NCI-H1694 (cell line): ENCODE measurements around the gene RBM28.
A peak's percentile ranks its signal among the peaks of the same experiment; 100 is the strongest.

Experiments used
- DNase-seq: peaks from one replicate; lab custom pipeline; 2025; lab: John Stamatoyannopoulos, UW

Gene RBM28

DNA sequence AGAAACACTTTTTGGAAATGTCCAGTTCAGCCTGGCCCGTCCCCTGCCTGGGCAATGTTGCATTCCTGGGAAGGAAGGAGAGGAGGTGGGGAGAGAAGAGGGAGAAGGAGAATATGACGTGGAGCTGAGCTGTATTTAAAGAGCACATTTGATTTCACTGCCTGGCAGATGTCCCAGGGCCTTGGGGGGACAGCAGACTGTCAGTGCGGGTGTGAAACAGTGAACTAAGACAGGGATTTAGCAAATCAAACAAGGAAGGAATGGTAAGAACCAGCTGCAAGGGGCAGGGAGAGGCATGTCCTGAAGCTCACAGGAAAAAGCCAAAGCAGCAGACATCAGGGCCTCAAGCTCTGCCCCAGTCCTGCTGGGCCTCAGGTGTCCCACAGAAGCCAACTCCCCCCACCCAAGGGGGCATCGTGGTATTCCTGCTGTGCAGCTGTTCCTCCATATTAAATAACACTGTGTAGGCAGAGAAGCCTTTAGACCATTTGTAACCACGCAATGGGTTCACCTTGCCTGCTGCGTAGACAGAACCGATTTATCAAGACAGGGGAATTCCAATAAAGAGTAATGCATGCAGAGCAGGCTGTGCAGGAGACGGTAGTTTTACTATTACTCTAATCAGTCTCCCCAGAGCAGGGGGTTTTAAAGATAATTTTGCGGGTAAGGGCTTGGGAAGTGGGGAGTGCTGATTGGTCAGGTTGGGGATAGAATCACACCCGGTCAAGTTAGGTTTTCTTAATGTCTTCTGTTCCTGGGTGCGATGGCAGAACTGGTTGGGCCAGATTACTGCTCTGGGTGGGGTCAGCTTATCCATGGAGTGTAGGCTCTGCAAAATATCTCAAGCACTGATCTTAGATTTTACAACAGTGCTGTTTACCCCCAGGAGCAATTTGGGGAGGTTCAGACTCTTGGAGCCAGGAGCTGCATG is 84.3 kb downstream of the RBM28 start:
- DNase-seq, result peak; percentile 11

GRCh38 chr7:128257458-128257857 is 86.2 kb downstream of the RBM28 start:
- no peak for DNase-seq

- no peak for DNase-seq
These were observed 88.4 kb downstream of the RBM28 start for GRCh38 chr7:128255271-128255670.

GRCh38 chr7:128254470-128254869 is 89.2 kb downstream of the RBM28 start:
- DNase-seq, result no peak

DNA sequence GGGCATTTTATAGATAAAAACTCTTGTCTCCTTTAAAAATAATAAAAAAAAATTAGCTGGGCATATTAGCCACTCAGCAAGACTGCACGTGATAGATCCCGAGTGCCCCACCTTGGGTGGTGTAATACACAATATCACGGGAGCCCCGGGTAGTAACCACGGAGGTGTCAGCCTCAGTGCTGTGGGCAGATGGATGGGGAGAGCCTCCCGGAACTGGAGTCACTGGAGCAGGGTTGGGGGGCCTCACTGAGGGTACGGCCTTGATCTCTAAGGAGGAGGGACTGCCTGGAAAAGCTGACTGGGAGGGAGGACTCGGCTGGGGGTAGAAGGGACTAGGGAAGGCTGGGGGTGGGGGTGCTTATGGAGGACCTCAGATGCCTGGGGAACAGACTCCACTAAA is 90.0 kb downstream of the RBM28 start:
- no peak for DNase-seq

DNA sequence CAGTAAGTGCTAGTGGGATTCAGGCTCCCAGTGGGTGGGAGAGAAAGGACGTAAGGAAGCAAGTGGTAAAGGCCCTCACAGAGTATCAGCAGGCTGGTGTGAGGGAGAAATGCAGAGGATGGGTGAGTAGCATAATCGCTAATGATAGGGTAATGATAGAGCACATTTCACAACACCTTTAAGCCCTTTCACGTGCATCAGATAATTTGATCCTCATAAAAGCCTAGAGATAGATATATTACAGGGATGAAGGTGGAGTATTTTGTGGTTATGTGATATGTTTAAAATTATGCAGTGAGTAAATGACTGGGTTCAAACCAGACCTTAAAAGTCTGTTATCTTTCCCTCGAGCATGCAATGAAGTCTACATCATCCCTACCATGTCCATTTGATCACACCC is 92.4 kb downstream of the RBM28 start:
- DNase-seq, result no peak
